Muscle of back (tissue), 11 donors: ENCODE results near the gene MAPK13. TPM values are rescaled to one million over a fixed set of nuclear protein-coding genes. Genes with fewer than 3 reads are reported as not detected.

ENCODE experiments used
- DNase-seq, 3 donors: peaks; one replicate each; pipeline versions ENCODE4 v3.0.0 to v3.0.0-alpha.2; 2013
- polyA plus RNA-seq, 10 donors: library from polyadenylated mRNA; unstranded; fragments of 120-200 nt; gene quantifications; one replicate each; pipeline ENCODE4 v1.2.1, GENCODE V29; 2013; ENCODE audit not compliant: insufficient read length in 10 of 10

The MAPK13 gene
- polyA plus RNA-seq, 10 donors, result 3.3 to 15.4 (median 6.4) TPM

DNA sequence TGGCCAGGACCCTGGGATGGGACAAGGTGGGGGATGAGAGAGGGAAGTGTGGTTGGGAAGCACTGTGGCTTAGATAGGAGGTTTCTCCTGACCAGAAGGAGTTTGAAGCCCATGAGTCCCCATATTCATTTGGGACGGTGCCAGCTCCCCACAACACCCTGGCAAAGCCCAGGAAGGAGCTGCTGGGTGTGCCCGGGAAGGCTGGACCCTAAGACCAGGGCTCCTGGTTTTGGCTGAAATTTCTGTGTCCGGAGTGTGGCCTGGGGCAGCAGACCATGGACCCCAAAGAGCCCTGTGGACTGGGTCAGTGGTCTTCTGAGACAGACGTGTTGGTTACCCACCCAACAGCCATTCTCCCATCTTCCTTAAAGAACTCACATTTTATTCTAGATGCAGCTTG, 15.2 kb downstream of the MAPK13 start:
- no peak for DNase-seq

- no peak for DNase-seq
Measured at GRCh38 chr6:36147294-36147693, 17.0 kb downstream of the MAPK13 start.

DNA sequence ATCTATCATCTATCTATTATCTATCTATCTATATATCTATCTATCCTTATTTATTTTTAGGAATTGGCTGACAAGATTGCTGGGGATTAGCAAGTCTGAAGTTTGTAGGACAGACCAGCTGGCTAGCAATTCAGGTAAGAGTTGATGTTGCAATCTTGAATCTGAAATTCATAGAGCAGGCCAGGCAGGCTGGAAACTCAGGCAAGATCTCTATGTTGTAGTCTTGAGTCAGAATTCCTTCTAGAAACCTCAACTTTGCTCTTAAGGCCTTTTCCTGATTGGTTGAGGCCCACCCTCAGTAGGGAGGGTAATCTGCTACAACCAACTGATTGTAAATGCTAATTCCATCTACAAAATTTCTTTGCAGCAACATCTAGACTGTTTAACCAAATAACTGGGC, 19.2 kb downstream of the MAPK13 start:
- no peak for DNase-seq

DNA sequence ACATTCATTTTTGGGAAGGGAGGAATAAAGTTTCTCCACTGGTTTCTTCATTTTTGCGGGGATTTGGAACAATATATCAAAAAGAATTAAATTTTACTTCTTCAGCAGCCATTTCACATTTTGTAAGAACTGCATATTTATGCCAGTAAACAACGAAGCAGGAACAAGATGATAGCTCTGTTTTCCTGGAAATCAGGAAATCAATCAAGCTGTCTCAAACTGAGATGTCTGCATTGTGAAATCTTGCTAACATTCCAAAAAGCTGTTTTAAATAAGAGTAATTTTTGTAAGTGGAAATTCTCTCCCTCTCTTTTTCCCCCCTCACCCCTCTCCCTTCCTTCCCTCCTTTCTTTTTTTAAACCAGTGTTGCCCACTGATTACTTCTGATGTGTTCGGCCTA, 20.0 kb downstream of the MAPK13 start:
- peak in 1 of 3 donors; percentile 34 for DNase-seq

GRCh38 chr6:36154286-36154685, 24.0 kb downstream of the MAPK13 start:
- no peak for DNase-seq

GRCh38 chr6:36155662-36156061, 25.3 kb downstream of the MAPK13 start:
- no peak for DNase-seq

GRCh38 chr6:36160147-36160760, 29.9 kb downstream of the MAPK13 start:
- peak in 1 of 3 donors; percentile 22 for DNase-seq

GRCh38 chr6:36169023-36170007, 39.0 kb downstream of the MAPK13 start:
- DNase-seq, result no peak

DNA sequence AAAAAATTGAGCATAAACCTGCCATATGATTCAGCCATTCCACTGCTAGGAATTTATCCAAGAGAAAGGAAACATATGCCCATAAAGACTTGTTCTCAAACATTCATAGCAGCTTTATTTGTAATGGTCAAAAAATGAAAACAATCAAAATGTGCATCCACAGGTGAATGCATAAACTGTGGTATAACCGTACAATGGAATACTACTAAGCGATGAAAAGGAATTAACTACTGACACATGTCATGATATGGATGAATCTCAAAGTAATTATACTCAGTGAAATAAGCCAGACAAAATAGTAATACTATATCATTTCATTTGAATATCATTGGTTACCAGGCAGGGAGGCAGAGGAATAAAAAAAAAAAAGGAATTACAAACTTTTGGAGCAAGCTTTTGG, 40.4 kb downstream of the MAPK13 start:
- no peak for DNase-seq

GRCh38 chr6:36171573-36171972, 41.3 kb downstream of the MAPK13 start:
- DNase-seq, result no peak

DNA sequence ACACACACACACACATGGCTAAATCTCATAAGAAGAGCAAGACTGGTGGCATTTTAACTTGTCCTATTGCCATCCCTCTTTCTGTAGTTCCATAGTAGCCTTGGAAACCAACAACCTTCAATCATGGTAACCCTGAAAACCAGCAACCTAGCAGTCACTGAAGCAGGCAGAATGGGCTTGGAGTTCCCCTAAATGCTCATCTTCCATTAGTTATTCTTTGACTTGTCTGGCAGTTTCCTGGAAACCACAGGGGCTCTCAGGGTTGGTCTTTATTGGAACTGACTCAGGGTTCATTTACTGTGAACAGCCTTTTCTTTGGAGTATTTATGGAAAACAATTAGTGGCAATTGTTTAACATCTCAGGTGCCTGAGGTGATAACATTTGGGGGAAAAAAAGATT, 46.9 kb downstream of the MAPK13 start:
- DNase-seq, result no peak

DNA sequence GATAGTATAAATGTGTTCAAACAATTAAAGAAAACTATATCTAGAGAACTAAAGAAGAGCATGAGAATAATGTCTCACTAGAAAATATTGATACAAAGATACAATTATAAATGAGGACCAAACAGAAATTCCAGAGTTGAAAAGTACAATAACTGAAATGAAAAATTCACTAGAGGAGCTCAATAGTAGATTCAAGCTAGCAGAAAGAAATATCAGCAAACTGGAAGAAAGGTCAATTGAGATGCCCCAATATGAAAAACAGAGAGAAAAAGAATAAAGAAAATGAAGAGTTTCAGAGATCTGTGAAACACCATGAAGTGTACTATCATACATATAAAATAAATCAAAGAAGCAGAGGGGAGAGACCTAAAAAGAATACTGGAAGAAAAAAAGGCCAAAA, 48.2 kb downstream of the MAPK13 start:
- DNase-seq, result no peak

GRCh38 chr6:36180126-36180525, 49.8 kb downstream of the MAPK13 start:
- DNase-seq, result no peak

- DNase-seq, result no peak
Measured at GRCh38 chr6:36184311-36184710, 54.0 kb downstream of the MAPK13 start.

DNA sequence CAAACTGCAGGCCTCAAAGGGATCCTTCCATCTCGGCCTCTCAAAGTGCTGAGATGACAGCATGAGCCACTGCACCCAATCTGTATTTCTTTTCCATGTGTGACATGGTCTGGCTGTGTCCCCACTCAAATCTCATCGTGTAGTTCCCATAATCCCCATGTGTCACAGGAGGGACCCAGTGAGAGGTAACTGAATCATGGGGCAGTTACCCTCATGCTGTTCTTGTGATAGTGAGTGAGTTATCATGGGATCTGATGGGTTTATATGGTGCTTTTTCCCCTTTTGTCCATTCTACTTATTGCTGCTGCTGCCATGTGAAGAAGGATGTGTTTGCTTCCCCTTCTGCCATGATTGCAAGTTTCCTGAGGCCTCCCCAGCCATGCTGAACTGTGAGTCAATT, 55.9 kb downstream of the MAPK13 start:
- DNase-seq, result no peak

- DNase-seq, result no peak
Measured at GRCh38 chr6:36187446-36187845, 57.1 kb downstream of the MAPK13 start.

Other genes with a start within 250 kb of the MAPK13 start
- 10 to 100 TPM; 13.3 to 23.1 (median 18.9) TPM for gene SRPK1, start 209.4 kb upstream of the MAPK13 start, polyA plus RNA-seq
- under 1 TPM in 7 of 10 donors, not detected in 3; 0.04 to 0.25 (median 0.12) TPM for gene SLC26A8, start 105.9 kb upstream of the MAPK13 start, polyA plus RNA-seq
- gene MAPK14, start 102.7 kb upstream of the MAPK13 start, polyA plus RNA-seq, result 10 to 100 TPM; 27.9 to 40.6 (median 33.8) TPM
- 10 to 100 TPM; 22.7 to 31.6 (median 24.0) TPM for gene BRPF3, start 66.2 kb downstream of the MAPK13 start, polyA plus RNA-seq
- 1 to 10 TPM in 1 of 10 donors, under 1 TPM in 5, not detected in 4; 0.09 to 1.7 (median 0.12) TPM for gene PNPLA1, start 139.5 kb downstream of the MAPK13 start, polyA plus RNA-seq
- under 1 TPM; 0.04 to 0.24 (median 0.11) TPM for gene BNIP5, start 206.4 kb downstream of the MAPK13 start, polyA plus RNA-seq